HG02852 (cell line): ENCODE data around the gene OR56A4.
"Not testable (repeated sequence)": the region's sequence is repeated elsewhere in the genome, so short reads cannot be mapped to it uniquely, and the experiment has no call there.

Experiments used
- ATAC-seq: cut with Tn5 transposase; IDR thresholded peaks from one replicate; pipeline ENCODE4 v1.9.1; 2021; ENCODE audit warnings: mild to moderate bottlenecking, moderate library complexity; ENCODE audit not compliant: unreplicated experiment

The OR56A4 gene

DNA sequence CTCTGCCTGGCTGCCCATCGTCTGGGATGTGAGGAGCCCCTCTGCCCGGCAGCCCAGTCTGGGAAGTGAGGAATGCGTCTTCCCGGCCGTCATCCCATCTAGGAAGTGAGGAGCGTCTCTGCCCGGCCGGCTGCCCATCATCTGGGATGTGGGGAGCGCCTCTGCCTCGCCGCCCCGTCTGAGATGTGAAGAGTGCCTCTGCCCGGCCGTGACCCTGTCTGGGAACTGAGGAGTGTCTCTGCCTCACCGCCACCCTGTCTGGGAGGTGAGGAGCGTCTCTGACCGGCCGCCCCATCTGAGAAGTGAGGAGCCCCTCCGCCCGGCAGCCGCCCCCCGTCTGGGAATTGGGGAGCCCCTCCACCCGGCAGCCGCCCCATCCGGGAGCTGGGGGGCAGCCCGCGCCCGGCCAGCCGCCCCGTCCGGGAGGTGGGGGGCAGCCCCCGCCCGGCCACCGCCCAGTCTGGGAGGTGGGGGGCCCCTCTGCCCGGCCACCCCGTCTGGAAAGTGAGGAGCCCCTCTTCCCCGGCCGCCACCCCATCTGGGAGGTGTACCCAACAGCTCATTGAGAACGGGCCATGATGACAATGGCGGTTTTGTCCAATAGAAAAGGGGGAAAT lies 45.9 kb downstream of the OR56A4 start:
- not testable (repeated sequence) for ATAC-seq

DNA sequence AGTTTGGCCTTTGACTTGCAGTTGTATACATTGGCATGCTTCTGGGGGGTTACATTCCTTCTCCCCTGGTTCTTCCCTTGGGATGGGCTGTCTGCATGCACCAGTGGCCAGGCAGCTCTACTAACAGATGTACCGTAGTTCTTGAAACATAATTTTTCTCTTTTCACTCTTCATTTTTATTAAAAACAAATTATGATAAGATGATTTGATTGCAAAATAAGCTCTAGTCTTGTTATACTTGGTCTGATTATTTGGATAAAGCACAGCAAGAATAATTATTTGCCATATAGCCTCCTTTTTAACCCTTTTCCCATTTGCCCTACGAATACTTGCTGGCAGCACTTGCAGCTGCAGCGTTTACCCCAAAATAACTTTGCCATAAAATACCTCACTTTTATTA lies 51.2 kb downstream of the OR56A4 start:
- no peak for ATAC-seq
